HG03066 (cell line): ENCODE data around the gene PLB1.

Experiments
- ATAC-seq: cut with Tn5 transposase; IDR thresholded peaks from one replicate; pipeline ENCODE4 v1.9.1; 2021; ENCODE audit warnings: low read depth; ENCODE audit not compliant: unreplicated experiment

The PLB1 gene

DNA sequence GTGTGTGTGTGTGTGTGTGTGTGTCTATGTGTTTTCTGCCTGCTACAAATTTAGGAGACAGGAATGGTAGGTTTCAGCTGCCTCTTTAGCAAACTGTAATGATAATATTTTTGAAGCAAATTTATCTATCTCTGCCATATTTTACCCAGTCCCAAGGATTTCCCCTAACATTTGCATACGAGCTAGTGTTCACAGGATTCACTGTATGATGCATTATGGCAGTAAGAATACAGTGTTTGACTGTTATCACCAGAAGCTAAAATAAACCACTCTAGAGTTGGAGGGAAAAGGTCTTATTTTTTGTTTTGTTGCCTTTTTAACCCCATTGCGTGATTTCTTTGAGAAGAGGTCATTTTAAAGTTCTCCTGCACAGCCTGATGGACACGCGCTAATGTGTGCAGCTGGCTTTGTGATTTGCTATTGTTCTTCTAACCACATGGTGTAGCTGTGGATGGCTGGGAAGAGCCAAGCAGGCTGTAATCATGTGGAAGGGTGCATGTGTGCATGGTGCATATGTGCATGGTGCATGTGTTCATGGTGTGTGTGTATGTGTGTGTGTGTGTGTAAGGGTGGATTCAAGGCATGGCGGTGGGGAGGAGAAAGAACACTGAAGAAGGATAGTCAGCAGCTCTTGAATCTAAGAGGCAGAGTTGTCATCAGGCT is 62.4 kb downstream of the PLB1 start:
- no peak for ATAC-seq

DNA sequence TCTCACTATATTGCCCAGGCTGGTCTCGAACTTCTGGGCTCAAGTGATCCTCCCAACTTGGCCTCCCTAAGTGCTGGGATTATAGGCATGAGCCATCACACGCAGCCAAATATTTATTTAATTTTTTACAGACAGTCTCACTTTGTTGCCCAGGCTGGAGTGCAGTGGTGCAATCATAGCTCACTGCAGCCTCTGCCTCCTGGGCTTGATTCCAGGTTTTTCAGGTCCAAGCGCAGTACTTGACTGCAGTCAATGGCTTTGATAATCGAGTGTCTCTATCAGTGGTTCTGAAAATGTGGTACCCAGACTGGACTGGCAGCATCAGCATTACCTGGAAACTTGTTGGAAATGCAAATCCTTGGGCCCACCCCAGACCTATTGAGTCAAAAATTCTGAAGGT is 63.1 kb downstream of the PLB1 start:
- no peak for ATAC-seq

DNA sequence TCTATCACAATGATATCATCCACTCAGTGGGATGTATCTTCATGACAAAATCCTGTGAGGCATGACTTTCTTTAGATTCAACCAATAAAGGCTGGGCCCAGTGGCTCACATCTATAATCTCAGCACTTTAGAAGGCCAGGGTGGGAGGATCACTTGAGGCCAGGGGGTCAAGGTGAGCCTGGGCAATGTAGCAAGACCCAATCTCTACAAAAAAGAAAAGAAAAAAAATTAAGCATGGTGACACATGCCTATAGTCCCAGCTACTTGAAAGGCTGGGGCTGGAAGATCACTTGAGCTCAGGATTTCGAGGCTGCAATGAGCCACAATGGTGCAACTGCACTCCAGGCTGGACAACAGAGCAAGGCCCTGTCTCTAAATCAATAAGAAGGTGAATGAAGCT is 68.0 kb downstream of the PLB1 start:
- no peak for ATAC-seq

DNA sequence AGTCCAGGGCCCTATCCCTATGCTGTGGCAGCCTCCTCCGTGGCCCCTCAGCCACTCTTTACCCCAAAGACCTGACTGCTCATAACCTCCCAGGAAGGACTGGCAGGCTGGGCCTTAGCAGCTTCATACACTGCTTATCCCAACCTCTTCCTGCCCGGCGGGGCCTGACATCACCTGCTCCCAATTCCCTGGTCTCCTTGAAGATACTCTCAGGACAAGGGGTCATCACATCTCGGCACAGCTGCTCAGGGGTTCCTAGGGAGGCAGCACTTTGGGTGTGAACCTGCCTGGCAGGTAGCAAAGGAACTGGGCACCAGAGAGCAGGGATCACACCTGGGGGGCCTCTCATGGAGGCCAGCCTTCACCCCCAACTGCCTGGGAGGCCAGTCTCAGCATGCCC is 68.5 kb downstream of the PLB1 start:
- no peak for ATAC-seq

DNA sequence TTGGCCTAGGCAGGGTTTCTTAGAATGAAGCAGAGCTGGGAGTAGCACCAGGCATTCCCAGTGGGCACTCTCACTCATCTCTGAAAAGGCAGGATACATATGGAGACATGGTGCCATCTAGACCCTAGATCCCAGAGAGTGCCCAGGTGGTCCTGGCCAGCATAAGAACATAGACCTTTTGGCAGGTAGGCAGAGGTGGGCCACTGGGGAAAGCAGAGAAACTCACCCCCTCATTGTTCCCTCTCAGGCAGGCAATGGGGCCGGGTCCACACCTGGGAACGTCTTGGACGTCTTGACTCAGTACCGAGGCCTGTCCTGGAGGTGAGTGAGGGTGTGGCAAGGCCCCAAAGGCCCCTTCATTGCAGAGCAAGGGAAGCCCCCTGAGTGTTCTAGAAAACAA is 69.2 kb downstream of the PLB1 start:
- ATAC-seq, result no peak

DNA sequence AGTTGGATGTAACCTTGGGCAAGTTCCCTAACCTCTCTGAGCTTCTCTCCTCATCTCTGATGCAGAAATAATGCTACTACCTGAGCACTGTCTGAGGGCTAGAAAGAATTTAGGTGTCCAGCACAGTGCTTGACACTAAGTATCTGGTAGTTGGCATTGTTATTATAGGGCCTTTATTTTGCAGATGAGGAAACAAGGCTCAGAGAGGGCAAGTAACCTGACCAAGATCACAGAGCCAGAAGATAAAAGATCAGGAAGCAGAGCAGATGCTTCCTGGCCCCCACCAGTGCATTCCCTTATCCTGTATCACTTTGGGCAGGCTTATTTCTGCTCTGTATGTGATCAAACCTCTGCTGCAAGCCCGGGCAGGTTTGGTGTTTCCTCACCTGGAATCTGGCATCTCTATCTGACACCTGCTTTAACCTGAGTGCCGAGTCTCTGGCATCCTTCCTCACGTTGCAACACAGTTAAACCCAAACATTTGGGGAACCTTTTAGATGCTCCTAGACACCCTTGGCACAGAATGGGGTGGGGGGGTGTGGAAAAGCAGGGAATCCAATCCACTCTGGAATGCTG is 69.9 kb downstream of the PLB1 start:
- ATAC-seq, result no peak

DNA sequence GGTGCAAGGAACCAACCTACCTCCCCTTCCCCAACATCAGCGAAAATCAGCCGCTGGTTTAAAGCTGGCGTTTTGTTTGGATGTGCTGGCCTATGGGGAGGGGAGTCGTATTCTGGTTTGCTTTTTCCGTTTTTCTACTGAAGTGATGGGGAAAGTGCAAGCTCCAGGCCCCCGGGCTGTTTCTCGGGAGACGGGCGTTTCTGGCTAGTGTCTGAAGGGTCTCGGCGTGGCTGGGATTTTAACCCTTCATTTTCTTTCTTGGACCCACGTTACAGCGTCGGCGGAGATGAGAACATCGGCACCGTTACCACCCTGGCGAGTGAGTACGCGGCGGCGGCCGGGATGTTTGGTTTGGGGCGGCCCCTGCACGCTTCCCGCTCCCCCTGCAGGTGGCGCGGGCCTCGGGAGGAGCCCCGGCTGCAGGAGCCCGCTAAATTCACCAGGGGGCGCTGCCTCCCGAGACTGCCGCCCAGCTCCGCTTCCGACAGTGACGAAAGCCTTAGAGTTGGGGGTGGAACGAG is 70.7 kb downstream of the PLB1 start:
- ATAC-seq, result peak; percentile 93

DNA sequence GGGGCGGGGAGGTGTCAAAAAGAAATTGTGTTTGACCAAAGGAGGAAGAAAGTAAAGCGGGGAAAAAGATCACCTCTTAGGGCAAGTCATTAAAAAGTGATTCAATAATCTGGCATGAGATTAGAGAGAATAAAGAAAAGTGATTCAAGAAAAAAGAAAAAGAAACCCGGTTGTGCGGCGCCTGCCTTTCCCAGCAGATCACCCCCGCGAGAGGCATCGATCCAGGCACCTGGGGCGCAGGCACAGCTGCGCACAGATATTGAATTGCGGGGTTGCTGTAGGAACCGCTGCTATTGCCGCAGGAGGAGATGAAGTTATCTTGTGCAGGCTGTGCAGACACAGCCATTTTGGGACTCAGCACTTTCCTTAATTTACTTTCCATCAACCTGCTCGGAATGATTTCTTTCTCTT is 71.2 kb downstream of the PLB1 start:
- no peak for ATAC-seq

DNA sequence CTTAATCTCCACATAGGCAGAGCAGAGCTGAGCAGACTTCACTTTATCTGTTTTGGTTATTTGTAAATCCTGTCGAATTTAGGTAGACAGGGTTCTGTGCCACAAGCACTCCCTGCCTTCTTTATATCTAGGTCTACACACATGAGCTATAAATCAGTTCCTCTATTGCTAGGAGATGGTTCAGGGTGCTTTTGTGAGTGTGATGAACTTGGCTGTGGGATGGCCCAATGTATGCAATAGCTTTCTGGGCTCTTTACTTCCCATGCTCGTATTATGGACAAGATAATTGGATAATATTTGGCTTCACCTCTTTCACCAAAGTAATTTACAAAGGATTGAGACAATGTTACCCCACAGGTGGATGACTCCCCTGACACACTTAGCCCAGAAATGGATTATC is 72.2 kb downstream of the PLB1 start:
- no peak for ATAC-seq

DNA sequence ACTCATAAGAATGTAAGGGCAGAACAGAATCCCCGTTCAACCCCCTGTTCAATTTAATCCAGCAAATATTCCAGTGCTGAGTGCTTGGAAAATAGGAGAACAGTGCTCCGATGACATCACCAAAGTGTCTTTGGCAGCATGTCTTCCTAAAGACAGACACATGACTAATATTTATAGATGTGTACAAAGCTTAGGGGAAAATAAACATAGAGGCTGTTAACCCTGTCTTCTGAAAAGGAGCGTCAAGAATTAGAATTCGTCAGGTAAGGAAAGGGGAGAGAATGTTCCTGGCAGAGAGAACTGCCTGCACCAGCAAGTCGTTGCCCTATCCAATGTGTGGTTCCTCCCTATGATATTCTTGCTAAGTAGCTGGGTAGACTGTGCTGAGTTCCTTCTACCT is 72.7 kb downstream of the PLB1 start:
- no peak for ATAC-seq

DNA sequence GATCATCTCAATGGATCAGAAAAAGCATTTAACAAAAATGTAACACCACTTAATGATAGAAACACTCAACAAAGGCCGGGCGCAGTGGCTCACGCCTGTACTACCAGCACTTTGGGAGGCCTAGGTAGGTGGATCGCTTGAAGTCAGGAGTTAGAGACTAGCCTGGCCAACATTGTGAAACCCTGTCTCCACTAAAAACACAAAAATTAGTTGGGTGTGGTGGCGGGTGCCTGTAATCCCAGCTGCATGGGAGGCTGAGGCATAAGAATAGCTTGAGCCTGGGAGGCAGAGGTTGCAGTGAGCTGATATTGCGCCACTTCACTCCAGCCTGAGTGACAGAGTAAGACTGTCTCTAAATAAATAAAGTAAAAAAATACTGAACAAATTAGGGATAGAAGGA is 74.6 kb downstream of the PLB1 start:
- ATAC-seq, result no peak

DNA sequence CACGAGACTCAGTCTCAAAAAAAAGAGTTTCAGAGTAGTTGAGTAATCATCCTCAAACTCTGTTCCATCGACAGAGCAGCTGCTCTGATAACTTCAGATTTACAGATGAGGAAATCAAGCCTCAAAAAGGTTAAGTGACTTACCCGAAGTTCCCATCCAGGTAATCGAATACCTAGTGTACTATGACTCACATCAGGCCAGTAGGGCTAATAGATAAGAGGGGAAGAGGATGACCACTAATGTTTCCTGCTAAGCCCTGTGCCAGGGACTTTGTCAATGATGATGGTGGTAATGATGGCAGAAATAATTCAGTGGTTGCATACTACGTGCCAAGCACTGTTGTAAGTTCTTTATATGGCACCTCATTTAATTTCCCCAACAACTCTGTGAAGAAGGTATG is 80.9 kb downstream of the PLB1 start:
- ATAC-seq, result no peak

DNA sequence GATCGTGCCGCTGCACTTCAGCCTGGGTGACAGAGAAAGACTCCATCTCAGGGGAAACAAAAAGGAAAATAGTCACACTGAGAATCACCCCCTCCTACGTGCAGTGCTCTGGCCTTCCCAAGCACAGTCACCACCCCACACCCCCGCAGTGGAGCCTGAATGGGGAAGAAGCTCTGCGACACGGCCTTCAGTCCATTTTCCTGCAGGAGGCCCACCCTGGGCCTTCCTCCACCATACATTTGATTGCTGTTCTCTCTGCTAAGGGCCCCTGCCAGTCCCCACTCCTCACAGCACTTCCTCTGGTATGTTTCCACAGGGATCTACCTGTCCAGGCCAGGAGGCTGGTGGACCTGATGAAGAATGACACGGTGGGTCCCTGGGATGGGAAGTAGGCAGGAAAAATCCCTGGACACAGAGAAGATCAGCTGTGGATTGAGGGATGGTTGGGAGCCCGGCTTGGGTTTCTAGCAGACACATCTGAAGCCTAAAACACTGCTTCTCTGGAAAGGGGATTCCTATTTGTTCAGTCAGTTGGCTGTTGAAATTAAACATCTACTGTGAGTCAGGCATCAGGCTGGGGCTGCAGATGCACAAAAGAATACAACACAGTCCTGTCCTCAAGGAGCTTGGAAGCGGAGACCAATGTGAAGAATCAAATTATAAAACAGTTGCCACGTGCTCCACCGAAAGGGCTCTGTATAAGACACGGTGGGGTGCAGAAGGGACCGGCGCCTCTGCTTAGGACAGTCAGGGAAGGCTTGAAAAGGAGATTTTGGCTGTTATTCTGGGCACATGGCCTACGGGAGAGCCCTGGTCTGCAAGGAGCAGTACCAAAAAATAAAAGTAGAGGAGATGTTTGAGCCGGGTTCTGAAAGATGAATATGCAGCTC is 82.2 kb downstream of the PLB1 start:
- ATAC-seq, result no peak

DNA sequence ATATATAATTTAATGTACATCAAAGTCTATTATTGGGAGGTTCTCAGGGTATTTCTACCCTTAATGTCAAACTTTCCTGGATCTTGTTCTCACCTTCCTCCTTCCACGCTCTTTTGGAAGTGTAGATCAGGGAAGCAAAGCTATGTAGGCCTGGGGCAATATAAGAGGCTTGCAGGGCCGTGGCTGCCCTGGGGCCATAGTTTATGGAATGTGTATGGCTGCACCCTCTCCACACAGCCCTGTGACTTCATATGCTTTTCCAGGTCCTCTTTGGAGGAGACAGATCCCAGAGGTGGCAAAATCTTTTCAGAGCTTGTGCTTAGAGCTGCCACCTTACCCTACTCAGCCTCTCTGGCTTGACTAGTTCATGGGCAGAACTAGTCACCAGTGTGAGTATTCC is 82.9 kb downstream of the PLB1 start:
- ATAC-seq, result no peak

DNA sequence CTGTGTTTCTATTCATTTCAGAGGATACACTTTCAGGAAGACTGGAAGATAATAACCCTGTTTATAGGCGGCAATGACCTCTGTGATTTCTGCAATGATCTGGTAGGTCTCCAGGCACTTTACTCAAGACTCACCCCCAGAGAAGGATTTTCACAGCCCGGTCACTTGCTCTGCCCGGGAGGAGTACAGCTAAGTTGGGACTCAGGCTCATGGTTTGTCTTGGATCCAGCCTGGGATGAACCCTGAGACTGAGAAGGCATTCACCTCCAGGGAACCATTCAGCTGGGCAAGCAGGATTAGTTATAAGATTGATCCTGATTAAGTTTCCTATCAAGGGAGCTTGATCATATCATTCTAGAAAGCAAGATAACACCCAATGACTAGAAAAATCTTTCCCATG is 83.7 kb downstream of the PLB1 start:
- ATAC-seq, result no peak

DNA sequence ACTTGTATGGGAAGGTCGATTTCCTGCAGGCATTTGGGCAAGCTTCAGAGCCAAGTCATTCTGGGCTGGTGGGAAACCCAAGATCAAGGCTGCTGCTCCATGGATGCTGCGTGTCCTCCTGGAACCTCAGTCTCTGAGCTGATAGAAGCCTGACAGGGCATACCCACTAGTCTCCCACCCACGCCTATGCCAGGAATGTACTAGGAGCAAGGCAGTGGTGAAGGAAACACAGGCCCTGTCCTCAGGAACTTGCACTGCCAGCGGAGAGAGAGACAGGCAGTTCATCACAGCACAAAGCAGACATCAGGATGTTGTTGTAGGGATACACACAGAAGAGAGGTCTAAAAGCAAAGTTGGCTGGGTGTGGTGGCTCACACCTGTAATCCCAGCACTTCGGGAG is 84.2 kb downstream of the PLB1 start:
- no peak for ATAC-seq

DNA sequence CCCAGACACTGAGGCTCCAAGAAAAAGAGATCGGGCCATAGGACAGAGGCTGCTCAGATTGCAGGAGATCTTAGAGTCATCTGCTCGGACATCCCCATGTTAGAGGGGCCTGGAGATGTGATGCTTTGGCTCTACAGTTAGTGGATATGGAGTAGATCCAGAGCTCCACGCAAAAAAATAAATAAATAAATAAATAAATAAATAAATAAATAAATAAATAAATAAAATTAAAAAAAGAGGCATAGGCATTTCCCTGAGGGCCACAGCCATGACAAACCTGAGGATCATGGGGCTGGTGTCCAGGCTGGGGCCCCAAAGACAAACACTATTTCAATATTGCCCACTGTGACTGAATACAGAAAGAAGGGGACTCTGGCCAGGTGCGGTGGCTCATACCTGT is 85.5 kb downstream of the PLB1 start:
- no peak for ATAC-seq

DNA sequence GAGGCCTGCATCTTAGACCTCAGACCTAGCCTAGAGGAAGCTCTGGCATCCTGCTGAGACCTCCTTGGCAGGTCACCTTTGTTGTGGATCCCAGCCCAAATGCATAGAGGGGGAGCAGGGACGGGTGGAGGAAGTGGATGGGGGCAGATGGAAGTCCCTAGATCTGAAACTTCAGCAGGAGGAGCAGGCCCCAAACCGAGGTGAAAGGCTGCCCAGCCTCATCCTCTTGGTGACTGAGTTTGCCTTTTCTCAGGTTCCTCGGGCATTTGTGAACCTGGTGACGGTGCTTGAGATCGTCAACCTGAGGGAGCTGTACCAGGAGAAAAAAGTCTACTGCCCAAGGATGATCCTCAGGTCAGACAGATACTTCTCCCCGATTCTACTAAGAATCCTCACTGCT is 86.3 kb downstream of the PLB1 start:
- no peak for ATAC-seq

DNA sequence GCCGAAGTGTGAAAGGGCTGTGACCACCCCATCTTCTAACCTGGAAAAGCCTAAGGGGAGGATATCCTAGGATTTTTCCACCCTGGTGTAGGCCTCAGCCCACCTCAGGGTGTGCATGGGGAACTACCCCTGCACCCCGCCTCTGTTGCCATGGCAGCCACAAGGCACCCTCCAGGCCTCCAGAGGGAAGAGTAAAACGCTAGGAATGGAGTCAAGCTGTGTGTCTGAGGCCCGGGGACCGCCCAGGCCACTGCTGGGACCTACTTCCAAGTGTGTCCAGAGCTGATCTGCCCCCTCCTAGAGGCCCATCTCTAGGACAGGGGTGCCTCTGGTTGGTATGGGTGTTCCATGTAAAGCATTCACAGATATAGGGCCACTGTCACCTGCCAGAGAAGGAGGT is 86.7 kb downstream of the PLB1 start:
- ATAC-seq, result no peak

DNA sequence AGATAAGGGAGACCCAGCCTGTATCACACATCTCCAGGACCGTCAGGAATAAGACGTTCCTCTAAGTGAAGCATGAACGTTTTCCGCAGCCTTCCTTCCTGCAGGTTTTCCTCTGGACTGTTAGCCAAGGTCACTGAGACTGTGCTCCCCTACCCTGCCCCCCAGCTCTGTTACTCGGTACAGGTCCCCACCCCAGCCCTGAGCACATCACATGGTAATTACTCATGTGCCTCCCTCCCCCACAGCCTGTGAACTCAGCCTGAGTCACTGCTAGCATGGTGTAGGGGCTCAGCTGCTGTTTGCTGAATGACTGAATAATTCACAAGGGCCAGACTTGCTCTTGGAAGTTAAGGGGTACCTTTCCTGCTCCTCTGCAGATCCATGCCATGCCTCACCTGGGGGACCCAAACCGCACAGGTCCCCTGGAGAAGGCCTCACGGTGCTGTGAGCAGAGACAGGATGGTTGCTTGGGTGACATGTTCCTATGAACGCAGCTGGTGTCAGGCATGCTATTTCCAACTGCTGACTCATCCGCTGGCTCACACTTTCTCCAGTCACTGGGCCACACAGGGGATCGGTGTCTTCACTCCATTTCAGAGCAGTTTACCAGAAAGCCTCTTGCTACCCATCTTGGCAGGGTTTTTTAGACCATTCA is 88.2 kb downstream of the PLB1 start:
- no peak for ATAC-seq

DNA sequence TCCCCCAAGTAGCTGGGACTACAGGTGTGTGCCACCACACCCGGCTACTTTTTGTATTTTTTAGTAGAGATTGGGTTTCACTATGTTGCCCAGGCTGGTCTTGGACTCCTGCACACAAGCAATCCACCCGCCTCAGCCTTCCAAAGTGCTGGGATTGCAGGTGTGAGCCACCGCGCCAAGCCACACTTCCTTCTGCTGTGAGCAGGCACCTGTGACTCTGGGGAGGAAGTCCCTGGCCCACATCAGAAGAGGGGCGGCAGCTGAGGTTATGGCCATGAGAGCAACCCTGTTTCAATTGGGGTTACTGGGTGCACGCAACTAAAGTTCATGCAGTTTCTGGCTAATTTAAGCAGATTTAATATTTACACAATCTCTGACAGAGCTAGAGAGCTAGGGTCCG is 91.0 kb downstream of the PLB1 start:
- ATAC-seq, result no peak
